Neural crest cell (in vitro differentiated cells): ENCODE data around the gene MAST4. TPM values are rescaled to one million over a fixed set of nuclear protein-coding genes. Genes with fewer than 3 reads are reported as not detected.

Source experiments
- DNase-seq: peaks from one replicate; pipeline ENCODE4 v3.0.0; 2021; ENCODE audit warnings: low read depth, mixed read lengths, low spot score
- H3K27ac Mint-ChIP-seq: one replicate; pipeline ENCODE4 v1.8.0; 2021; ENCODE audit warnings: mild to moderate bottlenecking, mixed read lengths; ENCODE audit not compliant: unreplicated experiment
- H3K27me3 Mint-ChIP-seq: 2 replicates; pipeline ENCODE4 v1.8.0; 2021; ENCODE audit warnings: low read depth, mild to moderate bottlenecking, mixed read lengths
- H3K36me3 Mint-ChIP-seq: 2 replicates; pipeline ENCODE4 v1.8.0; 2021; ENCODE audit warnings: low read depth, mild to moderate bottlenecking, mixed read lengths
- H3K4me1 Mint-ChIP-seq: 2 replicates; pipeline ENCODE4 v1.8.0; 2021; ENCODE audit warnings: mixed read lengths
- H3K4me3 Mint-ChIP-seq: one replicate; pipeline ENCODE4 v1.8.0; 2021; ENCODE audit warnings: mild to moderate bottlenecking, mixed read lengths
- H3K9me3 Mint-ChIP-seq: 2 replicates; pipeline ENCODE4 v1.8.0; 2021; ENCODE audit warnings: mixed read lengths
- CTCF ChIP-seq: fragments of 200-600 bp; sonication (generic); conservative IDR thresholded peaks from 2 replicates; pipeline ENCODE4 v1.5.0; 2021; ENCODE audit warnings: antibody characterized with exemption, mild to moderate bottlenecking
- total RNA-seq: library from RNA; stranded (reverse); gene quantifications from 2 replicates; pipeline ENCODE4 v1.2.1, GENCODE V29; 2021

The MAST4 gene
- total RNA-seq, 1 donor from 2014 or later = 7.3 TPM

- Mint-ChIP-seq H3K9me3 (no peaks in the 10 kb centered on the region), H3K4me1 (peaks cover 6% of the 10 kb centered on the region), H3K27ac (no peak overlapping the region), H3K27me3 (no peaks in the 10 kb centered on the region), H3K36me3 (no peaks in the 10 kb centered on the region), H3K4me3 (no peak overlapping the region)
- TF ChIP-seq CTCF = peak; percentile 80
- DNase-seq = no peak
Observed at GRCh38 chr5:66987949-66988838, 392.0 kb downstream of the MAST4 start.

GRCh38 chr5:66989286-66989685, 393.1 kb downstream of the MAST4 start:
- no peak for TF ChIP-seq CTCF
- Mint-ChIP-seq H3K9me3 (no peaks in the 10 kb centered on the region), H3K27me3 (no peaks in the 10 kb centered on the region), H3K36me3 (no peaks in the 10 kb centered on the region), H3K27ac (no peak overlapping the region), H3K4me3 (no peak overlapping the region), H3K4me1 (peaks cover 11% of the 10 kb centered on the region)
- DNase-seq = no peak

- TF ChIP-seq CTCF = no peak
- H3K27ac Mint-ChIP-seq = no peak overlapping the region
- no peaks in the 10 kb centered on the region for H3K9me3 Mint-ChIP-seq
- H3K27me3 Mint-ChIP-seq = no peaks in the 10 kb centered on the region
- DNase-seq = no peak
- H3K4me3 Mint-ChIP-seq = no peak overlapping the region
- no peaks in the 10 kb centered on the region for H3K36me3 Mint-ChIP-seq
- peaks cover 13% of the 10 kb centered on the region for H3K4me1 Mint-ChIP-seq
Observed at GRCh38 chr5:66989781-66990180, 393.6 kb downstream of the MAST4 start.

GRCh38 chr5:66991746-66992145, 395.6 kb downstream of the MAST4 start:
- no peak for TF ChIP-seq CTCF
- no peaks in the 10 kb centered on the region for H3K9me3 Mint-ChIP-seq
- no peak overlapping the region for H3K27ac Mint-ChIP-seq
- DNase-seq = no peak
- H3K27me3 Mint-ChIP-seq = no peaks in the 10 kb centered on the region
- H3K4me1 Mint-ChIP-seq = peaks cover 13% of the 10 kb centered on the region
- H3K4me3 Mint-ChIP-seq = no peak overlapping the region
- no peaks in the 10 kb centered on the region for H3K36me3 Mint-ChIP-seq

- H3K27me3 Mint-ChIP-seq = no peaks in the 10 kb centered on the region
- TF ChIP-seq CTCF = no peak
- H3K36me3 Mint-ChIP-seq = no peaks in the 10 kb centered on the region
- no peak for DNase-seq
- no peak overlapping the region for H3K27ac Mint-ChIP-seq
- no peak overlapping the region for H3K4me3 Mint-ChIP-seq
- no peaks in the 10 kb centered on the region for H3K9me3 Mint-ChIP-seq
- H3K4me1 Mint-ChIP-seq = peaks cover 13% of the 10 kb centered on the region
Observed at GRCh38 chr5:66992547-66992946, 396.4 kb downstream of the MAST4 start.
